ENCODE measurements around the gene DDB1.

DDB1 gene

GRCh38 chr11:61332797-61333549, at the start of gene DDB1, which contains the start of gene TKFC:
TSS of gene DDB1 (minus strand) at chr11:61333105. CDS start at chr11:61332968, 137 bp downstream.
TSS of gene TKFC (plus strand) at chr11:61333228. CDS start at chr11:61334729, 1,501 bp downstream.
- peak; percentile 63 for FAIRE-seq

GRCh38 chr11:61380884-61381283, 48.0 kb upstream of the DDB1 start:
- no peak for FAIRE-seq

- FAIRE-seq = no peak
Observed at GRCh38 chr11:61378713-61379313, 45.9 kb upstream of the DDB1 start.

GRCh38 chr11:61377461-61378160, 44.7 kb upstream of the DDB1 start:
- no peak for FAIRE-seq

- FAIRE-seq = no peak
Observed at GRCh38 chr11:61375761-61376108, 42.8 kb upstream of the DDB1 start.

- peak; percentile 19 for FAIRE-seq
Observed at GRCh38 chr11:61372659-61373420, 39.9 kb upstream of the DDB1 start.

- FAIRE-seq = no peak
Observed at GRCh38 chr11:61370349-61371005, 37.6 kb upstream of the DDB1 start.

- FAIRE-seq = no peak
Observed at GRCh38 chr11:61369372-61370348, 36.8 kb upstream of the DDB1 start.

GRCh38 chr11:61368646-61369045, 35.7 kb upstream of the DDB1 start:
- FAIRE-seq = no peak

- no peak for FAIRE-seq
Observed at GRCh38 chr11:61367406-61367805, 34.5 kb upstream of the DDB1 start.

- FAIRE-seq = no peak
Observed at GRCh38 chr11:61364012-61364675, 31.2 kb upstream of the DDB1 start.

- FAIRE-seq = no peak
Observed at GRCh38 chr11:61362542-61362875, 29.6 kb upstream of the DDB1 start.

GRCh38 chr11:61361741-61362541, 29.0 kb upstream of the DDB1 start, which contains the start of the genes CYB561A3 and TMEM138:
TSS of gene CYB561A3 (minus strand) at chr11:61361882. CDS start at chr11:61356713, 5,169 bp downstream.
TSS of gene TMEM138 (plus strand) at chr11:61362374. CDS start at chr11:61364391, 2,017 bp downstream.
- peak; percentile 89 for FAIRE-seq

- FAIRE-seq = no peak
Observed at GRCh38 chr11:61361237-61361740, 28.4 kb upstream of the DDB1 start.

GRCh38 chr11:61359516-61359915, 26.6 kb upstream of the DDB1 start:
- FAIRE-seq = no peak

GRCh38 chr11:61358566-61358965, 25.7 kb upstream of the DDB1 start:
- FAIRE-seq = no peak

- FAIRE-seq = no peak
Observed at GRCh38 chr11:61357894-61358239, 25.0 kb upstream of the DDB1 start.

GRCh38 chr11:61357233-61357893, 24.5 kb upstream of the DDB1 start:
- FAIRE-seq = no peak

- no peak for FAIRE-seq
Observed at GRCh38 chr11:61356706-61357105, 23.8 kb upstream of the DDB1 start.
